BE2C (cell line): ENCODE data around the gene ME1.

Experiments
- DNase-seq: peaks from one replicate; pipeline ENCODE4 v3.0.0-alpha.2; 2020
- H3K27me3 ChIP-seq: fragments of 250-450 bp; sonication (Bioruptor Pico); 2 replicates; pipeline ENCODE4 v1.5.1; 2020; ENCODE audit warnings: mild to moderate bottlenecking
- H3K36me3 ChIP-seq: fragments of 250-450 bp; sonication (Bioruptor Pico); 2 replicates; pipeline ENCODE4 v1.5.1; 2020; ENCODE audit warnings: mild to moderate bottlenecking
- H3K4me1 ChIP-seq: fragments of 250-450 bp; sonication (Bioruptor Pico); 2 replicates; pipeline ENCODE4 v1.5.1; 2020
- H3K4me3 ChIP-seq: 2 replicates; pipeline ENCODE4 v1.5.1; 2011; ENCODE audit warnings: low read depth, low read length
- H3K9me3 ChIP-seq: fragments of 250-450 bp; sonication (Bioruptor Pico); 2 replicates; pipeline ENCODE4 v1.5.1; 2020
- TF ChIP-seq, protein P1 (sequence below): IDR thresholded peaks from 2 replicates; pipeline ENCODE4 v1.5.1; 2012; ENCODE audit warnings: mild to moderate bottlenecking, low read depth, low read length

The ME1 gene

GRCh38 chr6:83202031-83202430 lies 228.8 kb downstream of the ME1 start:
- Histone ChIP-seq H3K27me3 (no peaks in the 10 kb centered on the region), H3K4me1 (peaks cover 8% of the 10 kb centered on the region), H3K36me3 (no peaks in the 10 kb centered on the region), H3K9me3 (no peaks in the 10 kb centered on the region), H3K4me3 (no peak overlapping the region)
- no peak for DNase-seq
- TF ChIP-seq, protein P1, sequence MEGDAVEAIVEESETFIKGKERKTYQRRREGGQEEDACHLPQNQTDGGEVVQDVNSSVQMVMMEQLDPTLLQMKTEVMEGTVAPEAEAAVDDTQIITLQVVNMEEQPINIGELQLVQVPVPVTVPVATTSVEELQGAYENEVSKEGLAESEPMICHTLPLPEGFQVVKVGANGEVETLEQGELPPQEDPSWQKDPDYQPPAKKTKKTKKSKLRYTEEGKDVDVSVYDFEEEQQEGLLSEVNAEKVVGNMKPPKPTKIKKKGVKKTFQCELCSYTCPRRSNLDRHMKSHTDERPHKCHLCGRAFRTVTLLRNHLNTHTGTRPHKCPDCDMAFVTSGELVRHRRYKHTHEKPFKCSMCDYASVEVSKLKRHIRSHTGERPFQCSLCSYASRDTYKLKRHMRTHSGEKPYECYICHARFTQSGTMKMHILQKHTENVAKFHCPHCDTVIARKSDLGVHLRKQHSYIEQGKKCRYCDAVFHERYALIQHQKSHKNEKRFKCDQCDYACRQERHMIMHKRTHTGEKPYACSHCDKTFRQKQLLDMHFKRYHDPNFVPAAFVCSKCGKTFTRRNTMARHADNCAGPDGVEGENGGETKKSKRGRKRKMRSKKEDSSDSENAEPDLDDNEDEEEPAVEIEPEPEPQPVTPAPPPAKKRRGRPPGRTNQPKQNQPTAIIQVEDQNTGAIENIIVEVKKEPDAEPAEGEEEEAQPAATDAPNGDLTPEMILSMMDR, result no peak

DNA sequence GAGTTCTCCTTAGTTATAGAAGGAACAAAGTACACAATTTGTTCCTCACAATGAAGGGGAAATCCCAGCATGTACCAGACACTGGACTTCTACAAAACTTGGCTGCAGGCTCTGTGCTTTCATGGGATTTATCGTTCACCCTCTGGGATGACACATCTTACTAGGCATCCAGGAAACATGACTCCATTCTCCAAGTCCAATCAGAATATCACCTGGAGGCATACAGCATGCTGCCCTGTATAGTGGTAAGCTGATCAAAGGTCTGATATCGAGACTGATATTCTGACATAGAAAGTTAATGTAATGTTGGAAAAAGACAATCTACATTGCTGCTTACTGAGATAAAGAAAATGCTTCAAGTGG lies 231.0 kb downstream of the ME1 start:
- H3K9me3 ChIP-seq, result no peaks in the 10 kb centered on the region
- H3K27me3 ChIP-seq, result no peaks in the 10 kb centered on the region
- no peak for DNase-seq
- peaks cover 12% of the 10 kb centered on the region; the same call in 1 of the 2 replicates for H3K36me3 ChIP-seq
- TF ChIP-seq, protein P1, result no peak
- peaks cover 8% of the 10 kb centered on the region for H3K4me1 ChIP-seq
- H3K4me3 ChIP-seq, result no peak overlapping the region

DNA sequence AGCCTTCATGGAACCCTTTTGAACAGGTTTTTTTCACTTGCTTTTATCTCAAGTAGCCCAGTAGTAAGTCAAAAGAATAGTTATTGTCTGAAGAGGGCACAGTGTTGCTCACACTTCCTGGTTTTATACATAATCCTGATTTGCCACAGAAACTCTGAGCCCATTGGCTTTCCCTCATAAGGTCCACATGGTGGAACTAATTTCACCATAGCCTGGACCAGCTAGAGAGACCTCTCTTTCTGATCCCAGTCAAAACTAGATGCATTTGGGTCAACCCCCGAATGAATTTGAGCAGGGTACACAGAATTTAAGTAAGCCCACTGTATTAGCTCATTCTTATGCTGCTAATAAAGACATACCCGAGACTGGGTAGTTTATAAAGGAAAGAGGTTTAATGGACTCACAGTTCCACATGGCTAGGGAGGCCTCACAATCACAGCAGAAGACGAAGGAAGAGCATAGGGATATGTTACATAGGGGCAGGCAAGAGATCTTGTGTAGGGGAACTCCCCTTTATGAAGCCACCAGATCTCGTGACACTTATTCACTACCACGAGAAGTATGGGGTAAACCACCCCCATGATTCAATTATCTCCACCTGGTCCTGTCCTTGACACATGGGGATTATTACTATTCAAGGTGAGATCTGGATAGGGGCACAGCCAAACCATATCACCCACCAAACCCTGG lies 231.5 kb downstream of the ME1 start:
- Histone ChIP-seq H3K36me3 (peaks cover 12% of the 10 kb centered on the region; the same call in 1 of the 2 replicates), H3K4me1 (peaks cover 8% of the 10 kb centered on the region), H3K27me3 (no peaks in the 10 kb centered on the region), H3K9me3 (no peaks in the 10 kb centered on the region), H3K4me3 (no peak overlapping the region)
- TF ChIP-seq, protein P1, result no peak
- DNase-seq, result no peak

DNA sequence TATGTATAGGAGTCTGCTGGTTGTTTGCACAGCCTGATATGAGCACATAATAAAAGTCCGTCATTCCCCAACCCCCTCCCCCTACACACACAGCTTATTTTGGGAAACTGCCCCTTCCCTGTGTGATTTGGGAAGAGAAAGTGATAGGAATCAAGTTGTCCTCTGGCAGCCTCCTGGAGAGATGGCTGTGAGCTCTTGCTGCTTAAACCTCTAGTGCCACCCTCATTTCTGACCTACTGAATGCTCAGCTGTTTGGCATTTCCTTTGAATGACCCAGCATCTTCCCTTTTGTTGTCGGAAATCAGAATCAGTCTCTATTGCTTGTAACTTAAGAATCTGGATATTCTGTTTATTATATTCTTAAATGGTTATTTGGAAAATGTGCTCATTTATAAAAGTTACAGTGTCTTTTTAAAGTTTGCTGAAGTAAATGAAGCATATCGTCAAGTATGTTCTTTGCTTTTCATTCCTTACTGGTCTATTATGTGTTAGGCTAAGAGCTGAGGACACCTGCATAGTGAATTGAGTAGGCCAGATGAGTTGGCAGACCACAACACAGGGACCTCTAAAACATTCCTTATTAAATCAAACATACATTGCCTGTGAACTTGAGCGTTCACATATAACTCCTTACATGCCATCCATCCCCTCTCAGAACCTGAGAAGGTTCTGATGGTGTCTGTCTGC lies 232.2 kb downstream of the ME1 start:
- H3K27me3 ChIP-seq, result no peaks in the 10 kb centered on the region
- H3K9me3 ChIP-seq, result no peaks in the 10 kb centered on the region
- H3K36me3 ChIP-seq, result peaks cover 12% of the 10 kb centered on the region; the same call in 1 of the 2 replicates
- peaks cover 8% of the 10 kb centered on the region for H3K4me1 ChIP-seq
- H3K4me3 ChIP-seq, result no peak overlapping the region
- TF ChIP-seq, protein P1, result no peak
- no peak for DNase-seq

GRCh38 chr6:83193747-83194566 lies 236.9 kb downstream of the ME1 start:
- Histone ChIP-seq H3K27me3 (no peaks in the 10 kb centered on the region), H3K36me3 (peaks cover 24% of the 10 kb centered on the region), H3K9me3 (no peaks in the 10 kb centered on the region), H3K4me3 (peak overlapping the region; percentile 91), H3K4me1 (no peaks in the 10 kb centered on the region; the same call in 1 of the 2 replicates)
- TF ChIP-seq, protein P1, result no peak
- DNase-seq, result peak; percentile 55
